Measurements from ENCODE around the gene SPDYE4. TPM values are rescaled to one million over a fixed set of nuclear protein-coding genes. Genes with fewer than 3 reads are reported as not detected.
"Not testable (repeated sequence)": the region's sequence is repeated elsewhere in the genome, so short reads cannot be mapped to it uniquely, and the experiment has no call there.

The SPDYE4 gene
- total RNA-seq, result not detected

DNA sequence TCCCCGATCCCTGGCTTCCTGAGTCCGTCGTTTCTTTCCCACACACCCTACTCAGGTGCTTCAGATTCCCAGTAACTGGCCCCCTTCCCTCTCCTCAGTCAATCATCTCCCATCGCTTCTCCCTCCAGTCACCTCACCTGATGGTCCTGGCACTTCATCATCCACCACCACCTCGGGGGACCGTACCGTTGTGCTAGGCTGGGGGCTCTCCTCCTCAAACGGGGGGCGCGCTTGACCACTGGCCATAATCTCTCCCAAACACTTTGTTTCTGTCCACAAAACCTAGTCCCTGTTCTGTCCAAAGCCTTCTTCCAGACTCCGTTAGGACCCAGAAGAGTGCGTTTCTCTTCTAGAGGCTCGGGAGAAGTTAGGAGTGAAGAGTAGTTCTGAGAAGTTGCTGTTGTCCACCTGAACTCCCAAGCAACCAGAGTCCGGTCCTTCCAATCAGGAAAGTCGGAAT, at the start of gene SPDYE4:
Gene SPDYE4, minus strand, starts transcription at position 410 of the 460 bp plus-strand sequence. Its CDS starts 164 bp downstream, at position 246.
- H3K27me3 Mint-ChIP-seq (ENCODE audit: low read depth), result peaks cover 4% of the 10 kb centered on the region
- intact Hi-C loops (cut with micrococcal nuclease), result no loop called here
- H3K36me3 Mint-ChIP-seq (ENCODE audit: low read depth), result no peaks in the 10 kb centered on the region
- H3K4me3 Mint-ChIP-seq, result no peak within 1 kb of the TSS
- no peak within 1 kb of the TSS for H3K27ac Mint-ChIP-seq
- CTCF ChIA-PET, result no interaction called here
- no peaks in the 10 kb centered on the region for H3K4me1 Mint-ChIP-seq (ENCODE audit: low read depth)
- H3K9me3 Mint-ChIP-seq, result no peaks in the 10 kb centered on the region
- DNase-seq, result no peak

DNA sequence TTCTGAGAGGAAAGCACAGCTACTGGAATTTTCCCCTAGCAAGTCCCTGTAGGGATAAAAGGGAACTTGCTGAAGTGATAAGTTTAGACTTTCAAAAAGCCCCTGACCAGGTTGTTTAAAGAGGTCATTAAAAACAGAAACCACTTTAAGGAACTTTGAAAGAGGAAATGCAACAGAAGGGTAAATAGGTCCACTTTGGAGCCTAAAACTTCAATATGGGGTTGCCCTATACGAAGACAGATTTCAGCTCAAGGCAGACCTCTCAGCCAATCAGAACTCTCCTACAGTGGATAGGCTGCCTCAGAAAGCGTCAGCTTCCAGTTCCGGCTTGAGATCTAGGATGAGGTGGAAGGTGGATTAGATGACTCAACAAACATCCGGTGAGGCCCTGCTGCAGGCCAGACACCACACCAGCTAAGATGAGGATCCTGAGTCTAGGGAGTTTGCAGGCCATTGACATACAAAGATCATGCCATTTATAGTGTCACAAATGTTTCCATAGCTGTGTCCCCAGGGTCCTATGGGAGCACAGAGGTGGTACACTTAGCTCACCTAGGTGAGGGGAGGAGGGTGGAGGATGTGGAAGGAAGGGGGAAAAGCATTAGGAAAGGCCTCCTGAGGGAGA, 48.7 kb upstream of the SPDYE4 start:
- CTCF ChIA-PET, result interaction anchor here (1.5 to 2.0 kb wide), 3 partner anchors 21 to 191 kb away, joined by 6 to 9 read pairs (median 7); no protein-coding TSS in a partner anchor
- no peak overlapping the region for H3K27ac Mint-ChIP-seq
- no peak for DNase-seq
- peaks cover 16% of the 10 kb centered on the region for H3K9me3 Mint-ChIP-seq
- peaks cover 9% of the 10 kb centered on the region for H3K36me3 Mint-ChIP-seq (ENCODE audit: low read depth)
- no peak overlapping the region for H3K4me3 Mint-ChIP-seq
- H3K27me3 Mint-ChIP-seq (ENCODE audit: low read depth), result no peaks in the 10 kb centered on the region
- no peaks in the 10 kb centered on the region for H3K4me1 Mint-ChIP-seq (ENCODE audit: low read depth)
- intact Hi-C loops (cut with micrococcal nuclease), result no loop called here

GRCh38 chr17:8806253-8806925, 48.0 kb upstream of the SPDYE4 start:
- Mint-ChIP-seq H3K36me3 (ENCODE audit: low read depth) (peaks cover 4% of the 10 kb centered on the region), H3K27me3 (ENCODE audit: low read depth) (no peaks in the 10 kb centered on the region), H3K9me3 (peaks cover 12% of the 10 kb centered on the region), H3K27ac (no peak overlapping the region), H3K4me3 (no peak overlapping the region), H3K4me1 (ENCODE audit: low read depth) (no peaks in the 10 kb centered on the region)
- intact Hi-C loops (cut with micrococcal nuclease), result no loop called here
- no peak for DNase-seq
- CTCF ChIA-PET, result interaction anchor here (1.5 to 2.0 kb wide), 2 partner anchors 21 to 192 kb away, joined by 7 to 9 read pairs; no protein-coding TSS in a partner anchor

- H3K36me3 Mint-ChIP-seq (ENCODE audit: low read depth); H3K4me3 Mint-ChIP-seq; DNase-seq; H3K27ac Mint-ChIP-seq; H3K27me3 Mint-ChIP-seq (ENCODE audit: low read depth); H3K4me1 Mint-ChIP-seq (ENCODE audit: low read depth); H3K9me3 Mint-ChIP-seq; intact Hi-C loops (cut with micrococcal nuclease): not testable (repeated sequence)
- CTCF ChIA-PET, result interaction anchor here (1.0 kb wide), 2 partner anchors 193 to 394 kb away, joined by 3 to 4 read pairs; no protein-coding TSS in a partner anchor
Observed at GRCh38 chr17:8805396-8805795, 47.0 kb upstream of the SPDYE4 start.

DNA sequence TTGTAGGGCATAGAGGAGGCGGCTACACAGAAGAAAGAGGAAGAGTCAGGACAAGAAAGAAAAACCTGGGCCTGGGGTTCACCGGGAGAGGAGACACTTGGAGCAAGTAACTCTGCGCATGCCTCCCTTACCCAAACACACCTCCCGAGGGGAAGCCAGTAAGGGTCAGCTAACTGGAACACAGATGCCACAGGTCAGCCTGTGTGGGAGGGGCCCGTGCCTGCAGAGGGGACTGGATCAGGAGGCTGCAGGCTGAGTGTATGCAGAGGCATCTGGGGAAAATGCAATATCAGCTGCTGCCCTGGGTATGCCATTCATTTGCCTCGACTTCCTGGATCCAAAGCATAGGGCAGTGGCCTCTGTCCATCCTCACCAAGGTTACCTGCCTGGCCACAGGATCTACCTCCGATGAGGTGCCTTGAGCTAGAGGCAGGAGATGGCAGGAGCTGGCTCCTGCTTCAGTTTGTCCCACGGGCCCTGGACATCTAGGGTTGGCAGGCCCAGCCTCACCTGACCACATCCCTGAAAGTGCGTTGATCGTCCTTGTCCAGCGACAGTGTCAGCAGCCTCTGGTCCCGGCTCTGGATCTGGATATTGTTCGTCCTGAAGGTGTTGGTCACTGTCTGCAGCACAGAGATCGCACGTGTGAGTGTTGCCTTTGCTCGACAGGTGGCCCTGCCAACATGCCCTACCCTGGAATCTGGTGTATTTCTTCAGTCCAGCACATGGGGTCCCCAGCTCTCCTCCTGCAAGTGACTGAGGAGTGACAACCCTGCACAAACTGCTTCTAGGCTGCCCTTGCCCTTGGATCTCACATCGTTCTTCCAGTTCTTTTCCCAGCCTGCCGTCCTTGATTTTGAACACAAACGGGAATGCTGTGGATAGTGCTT, 45.4 kb upstream of the SPDYE4 start:
- H3K27me3 Mint-ChIP-seq (ENCODE audit: low read depth), result no peaks in the 10 kb centered on the region
- DNase-seq, result peak; percentile 18
- H3K27ac Mint-ChIP-seq, result no peak overlapping the region
- intact Hi-C loops (cut with micrococcal nuclease), result loop anchor here (5.0 kb wide), 2 partner anchors 94 to 194 kb away; no protein-coding TSS in a partner anchor
- H3K9me3 Mint-ChIP-seq, result peaks cover 3% of the 10 kb centered on the region
- CTCF ChIA-PET, result interaction anchor here (0.8 kb wide), 1 partner anchor 91 kb away, joined by 4 read pairs; no protein-coding TSS in a partner anchor
- no peak overlapping the region for H3K4me3 Mint-ChIP-seq
- H3K36me3 Mint-ChIP-seq (ENCODE audit: low read depth), result peaks cover 3% of the 10 kb centered on the region
- H3K4me1 Mint-ChIP-seq (ENCODE audit: low read depth), result no peaks in the 10 kb centered on the region

DNA sequence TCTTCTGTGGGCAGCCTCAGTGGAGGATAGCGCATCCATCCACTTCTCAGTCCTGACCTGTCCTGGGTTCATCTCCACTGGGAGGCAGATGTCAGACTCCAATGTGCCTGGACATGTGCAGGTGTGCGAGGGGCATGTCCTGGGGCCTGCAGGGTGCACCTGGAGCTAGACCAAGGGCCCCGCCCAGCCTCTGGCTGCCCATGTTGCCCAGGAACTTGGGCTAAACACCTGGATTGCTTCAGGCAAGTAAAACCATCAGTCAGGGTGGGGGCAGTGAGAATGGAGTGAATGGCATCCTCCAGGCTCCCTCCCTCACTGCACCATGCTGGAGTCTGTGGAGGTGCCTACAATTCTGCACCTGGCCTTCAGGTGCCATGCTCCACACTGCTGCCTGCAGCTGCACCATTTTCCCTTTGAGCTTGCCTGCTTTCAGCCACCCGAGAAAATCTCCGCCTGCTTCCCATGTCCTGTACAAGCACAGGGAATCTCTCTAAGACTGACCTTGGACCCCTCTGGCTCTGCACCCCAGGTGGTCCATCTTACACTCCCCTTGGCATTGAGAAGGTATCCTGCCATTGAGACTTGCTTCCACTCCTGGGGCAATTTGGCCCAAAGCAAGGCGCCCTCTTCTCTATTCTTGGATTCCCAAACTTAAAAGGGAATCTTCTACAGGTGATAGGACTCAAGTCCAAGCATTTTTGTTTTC, 42.9 kb upstream of the SPDYE4 start:
- DNase-seq, result no peak
- H3K4me3 Mint-ChIP-seq, result no peak overlapping the region
- CTCF ChIA-PET, result interaction anchor here (1.2 kb wide), 1 partner anchor 194 kb away, joined by 3 read pairs; no protein-coding TSS in a partner anchor
- H3K4me1 Mint-ChIP-seq (ENCODE audit: low read depth), result no peaks in the 10 kb centered on the region
- intact Hi-C loops (cut with micrococcal nuclease), result loop anchor here (5.0 kb wide), 2 partner anchors 96 to 196 kb away; no protein-coding TSS in a partner anchor
- no peaks in the 10 kb centered on the region for H3K36me3 Mint-ChIP-seq (ENCODE audit: low read depth)
- no peaks in the 10 kb centered on the region for H3K27me3 Mint-ChIP-seq (ENCODE audit: low read depth)
- H3K27ac Mint-ChIP-seq, result no peak overlapping the region
- no peaks in the 10 kb centered on the region for H3K9me3 Mint-ChIP-seq

GRCh38 chr17:8800656-8801055, 42.3 kb upstream of the SPDYE4 start:
- no peak for DNase-seq
- Mint-ChIP-seq H3K4me1 (ENCODE audit: low read depth) (no peaks in the 10 kb centered on the region), H3K36me3 (ENCODE audit: low read depth) (no peaks in the 10 kb centered on the region), H3K27me3 (ENCODE audit: low read depth) (no peaks in the 10 kb centered on the region), H3K9me3 (no peaks in the 10 kb centered on the region), H3K27ac (no peak overlapping the region), H3K4me3 (no peak overlapping the region)
- intact Hi-C loops (cut with micrococcal nuclease), result loop anchor here (5.0 kb wide), 2 partner anchors 97 to 197 kb away; no protein-coding TSS in a partner anchor
- CTCF ChIA-PET, result interaction anchor here (0.6 to 1.6 kb wide), 4 partner anchors 16 to 531 kb away, joined by 3 to 6 read pairs (median 3); no protein-coding TSS in a partner anchor

DNA sequence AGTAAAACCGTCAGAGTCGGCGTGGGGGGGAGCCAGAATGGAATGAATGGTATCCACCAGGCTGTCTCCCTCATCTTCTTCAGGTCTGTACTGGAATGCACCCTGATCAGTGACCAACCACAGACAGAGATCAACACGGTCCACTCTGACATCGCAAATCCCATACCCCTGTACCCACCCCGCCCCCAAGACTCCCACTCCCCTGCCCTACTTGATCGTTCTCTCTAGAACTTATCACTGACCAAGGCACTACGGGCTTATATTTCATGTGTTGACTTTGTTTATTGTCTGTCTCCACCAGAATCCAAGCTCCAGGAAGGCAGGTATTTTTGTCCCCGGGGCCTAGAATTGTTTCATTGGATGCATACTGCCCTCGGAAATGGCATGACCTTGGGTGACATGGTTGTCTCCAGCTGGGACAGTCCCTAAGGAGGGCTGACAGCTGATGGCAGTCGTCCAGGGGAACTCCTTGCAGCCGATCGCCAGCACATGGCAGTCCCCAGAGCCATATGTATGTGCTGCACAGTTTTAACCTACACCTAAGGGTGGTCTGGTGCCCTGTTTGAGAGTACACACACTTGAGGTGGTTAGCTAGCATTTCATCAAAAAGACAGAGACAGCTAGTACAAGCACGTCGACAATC, 41.3 kb upstream of the SPDYE4 start:
- intact Hi-C loops (cut with micrococcal nuclease), result loop anchor here (5.0 kb wide), 2 partner anchors 98 to 198 kb away; no protein-coding TSS in a partner anchor
- no peaks in the 10 kb centered on the region for H3K27me3 Mint-ChIP-seq (ENCODE audit: low read depth)
- no peak overlapping the region for H3K4me3 Mint-ChIP-seq
- no peak overlapping the region for H3K27ac Mint-ChIP-seq
- no peak for DNase-seq
- CTCF ChIA-PET, result interaction anchor here (0.9 to 1.6 kb wide), 4 partner anchors 15 to 199 kb away, joined by 3 to 6 read pairs (median 4); no protein-coding TSS in a partner anchor
- H3K9me3 Mint-ChIP-seq, result no peaks in the 10 kb centered on the region
- H3K36me3 Mint-ChIP-seq (ENCODE audit: low read depth), result no peaks in the 10 kb centered on the region
- no peaks in the 10 kb centered on the region for H3K4me1 Mint-ChIP-seq (ENCODE audit: low read depth)

DNA sequence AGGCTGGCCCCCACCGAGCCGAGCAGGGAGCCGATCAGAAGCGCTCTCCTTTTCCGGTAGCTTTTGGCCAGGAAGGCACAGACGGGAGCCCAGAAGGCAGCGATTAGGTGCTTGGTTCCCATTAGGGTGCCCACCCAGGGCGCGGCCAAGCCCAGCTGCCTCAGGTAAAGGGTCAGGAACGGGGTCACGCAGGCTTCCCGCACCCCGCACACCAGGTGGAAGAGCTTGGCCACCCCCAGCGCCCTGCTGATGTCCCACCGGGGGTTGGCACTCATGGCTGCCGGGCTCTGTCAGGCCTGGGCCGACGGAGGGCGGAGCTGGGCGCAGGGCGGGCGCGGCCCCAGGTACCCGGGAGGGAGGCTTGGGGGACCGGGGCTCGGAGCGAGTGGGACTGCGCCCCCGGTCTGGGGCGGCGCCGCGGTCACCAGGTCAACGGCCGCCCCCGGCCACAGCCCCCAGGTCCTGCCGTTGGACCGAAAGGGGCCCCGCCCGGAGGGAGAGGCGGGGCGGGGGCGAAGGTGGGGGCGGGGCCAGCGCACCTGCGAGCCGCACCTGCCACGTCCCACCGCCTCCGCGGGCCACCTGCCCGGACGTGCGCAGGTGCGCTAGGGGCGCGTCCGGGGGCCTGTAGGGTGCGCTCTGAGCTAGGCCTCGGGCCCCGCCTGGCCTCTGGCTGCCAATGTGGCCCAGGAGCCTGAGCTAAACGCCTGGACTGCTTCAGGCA, 40.7 kb upstream of the SPDYE4 start, which contains the start of gene MFSD6L:
Gene MFSD6L, minus strand, starts transcription at position 520 of the 724 bp plus-strand sequence. Its CDS starts 245 bp downstream, at position 275.
- no peaks in the 10 kb centered on the region for H3K36me3 Mint-ChIP-seq (ENCODE audit: low read depth)
- no peak within 1 kb of the TSS for H3K27ac Mint-ChIP-seq
- intact Hi-C loops (cut with micrococcal nuclease), result no loop called here
- peak; percentile 12 for DNase-seq
- no peaks in the 10 kb centered on the region for H3K27me3 Mint-ChIP-seq (ENCODE audit: low read depth)
- H3K4me3 Mint-ChIP-seq, result no peak within 1 kb of the TSS
- no peaks in the 10 kb centered on the region for H3K4me1 Mint-ChIP-seq (ENCODE audit: low read depth)
- CTCF ChIA-PET, result interaction anchor here (1.5 to 1.6 kb wide), 2 partner anchors 14 to 199 kb away, joined by 4 to 6 read pairs; no protein-coding TSS in a partner anchor
- H3K9me3 Mint-ChIP-seq, result no peaks in the 10 kb centered on the region

DNA sequence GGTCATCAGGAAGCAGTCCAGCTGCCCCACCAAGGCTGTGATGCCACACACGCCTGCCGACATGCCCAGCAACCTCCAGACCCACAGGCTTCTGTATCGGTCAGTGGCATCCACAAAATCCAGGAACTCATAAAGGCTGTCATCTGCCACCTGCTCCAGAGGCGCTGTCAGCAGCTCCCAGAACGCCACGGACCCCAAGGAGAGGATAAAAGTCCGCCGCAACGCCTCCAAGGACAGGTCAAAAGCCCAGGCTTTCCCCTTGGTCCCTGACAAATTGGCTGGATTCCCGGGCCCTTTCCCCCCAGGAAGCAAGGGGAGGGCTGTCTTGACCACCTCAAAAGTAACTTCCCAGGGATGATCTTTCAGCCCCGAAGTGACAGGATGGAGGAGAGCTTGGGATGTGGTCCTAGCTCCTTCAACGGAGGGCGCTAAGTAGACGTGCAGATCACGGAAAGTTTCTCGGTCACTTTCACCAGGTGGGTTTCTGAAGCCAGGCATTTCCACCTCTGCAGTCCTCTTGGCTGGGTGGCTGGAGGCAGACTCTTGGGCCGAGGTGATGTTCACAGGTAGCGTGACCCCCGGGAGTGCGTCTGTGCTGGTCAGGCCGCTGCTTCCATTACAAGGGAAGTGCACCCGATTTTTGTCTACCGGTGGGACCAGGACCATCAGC, 40.0 kb upstream of the SPDYE4 start:
- Mint-ChIP-seq H3K4me3 (no peak overlapping the region), H3K4me1 (ENCODE audit: low read depth) (no peaks in the 10 kb centered on the region), H3K27me3 (ENCODE audit: low read depth) (no peaks in the 10 kb centered on the region), H3K36me3 (ENCODE audit: low read depth) (no peaks in the 10 kb centered on the region), H3K27ac (no peak overlapping the region), H3K9me3 (no peaks in the 10 kb centered on the region)
- no peak for DNase-seq
- CTCF ChIA-PET, result interaction anchor here (1.5 to 4.5 kb wide), 2 partner anchors 13 to 200 kb away, joined by 4 to 15 read pairs; no protein-coding TSS in a partner anchor
- intact Hi-C loops (cut with micrococcal nuclease), result no loop called here

Measured in activated naive CD4-positive, alpha-beta T cell treated with anti-CD3 and anti-CD28 coated beads for 36 hours (primary cell).